Esophagus squamous epithelium (tissue), 4 donors: ENCODE measurements around the gene GTF3C1.

Experiments used
- CTCF ChIP-seq, 6 experiments: fragments of 450-650 bp in 4 of 6; fragments of 200-600 bp in 2 of 6; sonication (generic) in 2 of 6; IDR thresholded peaks; one replicate each; pipeline ENCODE4 v1.5.1; 2016 to 2019; ENCODE audit warnings: antibody characterized with exemption in 6 of 6, mild to moderate bottlenecking in 4 of 6, moderate library complexity in 4 of 6
- POLR2A ChIP-seq, 4 donors: fragments of 450-650 bp; IDR thresholded peaks; one replicate each; pipeline ENCODE4 v1.6.1; 2017; ENCODE audit warnings: antibody characterized with exemption in 4 of 4, mild to moderate bottlenecking in 4 of 4, moderate library complexity in 3 of 4

- TF ChIP-seq CTCF (IDR thresholded peaks at IDR 0.05) (no peak), POLR2A (IDR thresholded peaks at IDR 0.05) (no peak)
Observed at GRCh38 chr16:27436921-27437650, 112.6 kb downstream of the GTF3C1 start.
